ENCODE results near the gene CEP20.
"Not testable (repeated sequence)": the region's sequence is repeated elsewhere in the genome, so short reads cannot be mapped to it uniquely, and the experiment has no call there.

CEP20 gene

DNA sequence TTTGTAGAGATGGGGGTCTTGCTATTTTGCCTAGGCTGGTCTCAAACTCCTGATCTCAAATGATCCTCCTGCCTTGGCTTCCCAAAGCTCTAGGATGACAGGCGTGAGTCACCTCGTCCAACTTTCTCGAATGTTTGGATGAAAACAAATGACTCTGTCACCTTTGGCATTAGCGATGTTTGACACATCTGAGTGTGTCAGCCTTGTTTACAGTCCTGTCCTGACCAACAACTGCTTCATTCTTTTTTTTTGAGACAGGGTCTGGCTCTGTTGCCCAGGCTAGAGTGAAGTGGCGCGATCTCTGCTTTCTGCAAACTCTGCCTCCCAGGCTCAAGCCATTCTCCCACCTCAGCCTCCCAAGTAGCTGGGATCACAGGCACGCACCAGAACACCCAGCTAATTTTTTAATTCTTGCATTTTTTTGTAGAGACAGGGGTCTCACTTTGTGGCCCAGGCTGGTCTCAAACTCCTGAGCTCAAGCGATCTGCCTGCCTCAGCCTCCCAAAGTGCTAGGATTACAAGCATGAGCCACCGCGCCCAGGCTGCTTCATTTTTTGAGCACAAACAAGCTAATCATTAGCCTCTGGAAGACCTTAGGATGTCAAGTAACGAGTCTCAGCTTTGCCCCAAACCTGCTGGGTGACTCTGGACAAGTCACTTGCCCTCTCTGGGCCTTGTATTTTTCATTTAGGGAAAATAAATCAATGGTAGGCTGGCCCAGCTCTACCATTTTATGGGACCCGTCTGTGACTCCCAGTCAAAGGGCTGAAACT is 39.0 kb downstream of the CEP20 start:
- Histone ChIP-seq H3K27me3 (peaks cover 0 to 4% (median 1%) of the 10 kb centered on the region in 11 experiments; a peak in 5 of 22 replicates), H3K9ac (no peak overlapping the region), H3K9me3 (replicated peaks in 1 of 11) (no peaks in the 10 kb centered on the region), H4K20me1 (no peaks in the 10 kb centered on the region), H3K4me3 (no peak overlapping the region), H3K4me1 (0 out of 20 replicates have a peak, but pooled peaks cover 0 to 4% (median 0%) of the 10 kb centered on the region in 10 experiments), H3K4me2 (no peak overlapping the region), H3K27ac (no peak overlapping the region), H3K36me3 (no peaks in the 10 kb centered on the region)
- TF ChIP-seq Cebpa-rat (IDR thresholded peaks at IDR 0.05): no peak

- Histone ChIP-seq H3K9me3 (replicated peaks in 1 of 11) (no peaks in the 10 kb centered on the region), H3K4me1 (0 out of 20 replicates have a peak, but pooled peaks cover 0 to 4% (median 0%) of the 10 kb centered on the region in 10 experiments), H3K27ac (no peak overlapping the region), H3K9ac (no peak overlapping the region), H3K4me3 (no peak overlapping the region), H3K4me2 (no peak overlapping the region), H4K20me1 (no peaks in the 10 kb centered on the region), H3K27me3 (no peaks in the 10 kb centered on the region), H3K36me3 (no peaks in the 10 kb centered on the region)
- no peak for TF ChIP-seq Cebpa-rat (IDR thresholded peaks at IDR 0.05)
Observed at GRCh38 chr16:15847611-15848175, 40.7 kb downstream of the CEP20 start.

DNA sequence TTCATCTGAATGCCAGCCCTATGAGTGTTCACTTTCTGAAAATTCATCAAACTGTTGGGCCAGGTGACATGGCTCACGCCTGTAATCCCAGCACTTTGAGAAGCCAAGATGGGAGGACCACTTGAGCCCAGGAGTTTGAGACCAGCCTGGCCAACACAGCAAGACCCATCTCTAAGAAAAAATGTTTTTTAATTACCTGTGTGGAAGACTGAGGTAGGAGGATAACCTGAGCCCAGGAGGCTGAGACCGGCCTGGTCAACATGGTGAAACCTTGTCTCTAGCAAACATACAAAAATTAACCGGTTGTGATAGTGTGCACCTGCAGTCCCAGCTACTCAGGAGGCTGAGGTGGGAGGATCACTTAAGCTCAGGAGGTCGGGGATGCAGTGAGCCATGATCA is 41.9 kb downstream of the CEP20 start:
- H3K9ac ChIP-seq: no peak overlapping the region
- no peak overlapping the region for H3K4me2 ChIP-seq
- no peak overlapping the region for H3K27ac ChIP-seq
- H4K20me1 ChIP-seq: no peaks in the 10 kb centered on the region
- H3K4me3 ChIP-seq: no peak overlapping the region
- no peaks in the 10 kb centered on the region for H3K9me3 ChIP-seq (replicated peaks in 1 of 11)
- no peak for TF ChIP-seq Cebpa-rat (IDR thresholded peaks at IDR 0.05)
- no peaks in the 10 kb centered on the region for H3K27me3 ChIP-seq
- H3K36me3 ChIP-seq: no peaks in the 10 kb centered on the region
- H3K4me1 ChIP-seq: 0 out of 20 replicates have a peak, but pooled peaks cover 0 to 4% (median 0%) of the 10 kb centered on the region in 10 experiments

GRCh38 chr16:15843635-15844279 is 44.6 kb downstream of the CEP20 start:
- H3K9ac ChIP-seq: no peak overlapping the region
- no peaks in the 10 kb centered on the region for H3K9me3 ChIP-seq (replicated peaks in 1 of 11)
- no peaks in the 10 kb centered on the region for H4K20me1 ChIP-seq
- H3K36me3 ChIP-seq: no peaks in the 10 kb centered on the region
- no peak overlapping the region for H3K4me2 ChIP-seq
- H3K4me3 ChIP-seq: no peak overlapping the region
- no peak overlapping the region for H3K27ac ChIP-seq
- no peaks in the 10 kb centered on the region for H3K27me3 ChIP-seq
- no peak for TF ChIP-seq Cebpa-rat (IDR thresholded peaks at IDR 0.05)
- 0 out of 20 replicates have a peak, but pooled peaks cover 0 to 3% (median 0%) of the 10 kb centered on the region in 10 experiments for H3K4me1 ChIP-seq

GRCh38 chr16:15839204-15839603 is 49.2 kb downstream of the CEP20 start:
- peaks cover 10 to 20% (median 18%) of the 10 kb centered on the region in 10 experiments for H3K4me1 ChIP-seq
- not testable (repeated sequence) for H3K27ac ChIP-seq; H3K27me3 ChIP-seq; H3K9ac ChIP-seq; H3K4me3 ChIP-seq; H3K36me3 ChIP-seq; H4K20me1 ChIP-seq; H3K9me3 ChIP-seq (replicated peaks in 1 of 11); H3K4me2 ChIP-seq

GRCh38 chr16:15837761-15838160 is 50.6 kb downstream of the CEP20 start:
- no peaks in the 10 kb centered on the region for H4K20me1 ChIP-seq
- no peaks in the 10 kb centered on the region for H3K9me3 ChIP-seq (replicated peaks in 1 of 11)
- no peak overlapping the region for H3K4me2 ChIP-seq
- TF ChIP-seq Cebpa-rat (IDR thresholded peaks at IDR 0.05): no peak
- peaks cover 15 to 35% (median 27%) of the 10 kb centered on the region in 10 experiments for H3K4me1 ChIP-seq
- no peaks in the 10 kb centered on the region for H3K36me3 ChIP-seq
- H3K9ac ChIP-seq: no peak overlapping the region
- H3K4me3 ChIP-seq: no peak overlapping the region
- H3K27ac ChIP-seq: no peak overlapping the region
- H3K27me3 ChIP-seq: no peaks in the 10 kb centered on the region

- Histone ChIP-seq H3K36me3 (no peaks in the 10 kb centered on the region), H3K9me3 (replicated peaks in 1 of 11) (no peaks in the 10 kb centered on the region), H3K4me2 (no peak overlapping the region), H3K4me3 (no peak overlapping the region), H3K27ac (no peak overlapping the region), H3K4me1 (peaks cover 16 to 39% (median 29%) of the 10 kb centered on the region in 10 experiments), H3K27me3 (no peaks in the 10 kb centered on the region), H3K9ac (no peak overlapping the region), H4K20me1 (no peaks in the 10 kb centered on the region)
- no peak for TF ChIP-seq Cebpa-rat (IDR thresholded peaks at IDR 0.05)
Observed at GRCh38 chr16:15836965-15837611, 51.3 kb downstream of the CEP20 start.

DNA sequence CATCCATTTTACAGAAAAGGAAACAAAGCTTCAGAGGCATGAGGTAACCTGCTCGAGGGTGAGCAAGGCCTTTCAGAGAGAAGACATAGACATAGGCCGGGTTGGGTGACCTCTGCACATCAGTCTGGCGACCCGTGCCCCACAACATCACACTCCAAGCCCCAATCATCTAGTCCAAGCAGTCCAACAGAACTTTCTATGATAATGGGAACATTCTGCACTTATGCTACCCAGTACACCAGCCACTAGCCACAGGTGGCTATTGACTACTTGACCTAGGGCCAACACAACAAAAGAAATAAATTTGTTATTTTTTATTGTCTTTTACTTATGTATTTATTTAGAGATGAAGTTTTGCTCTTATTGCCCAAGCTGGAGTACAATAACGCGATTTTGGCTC is 52.3 kb downstream of the CEP20 start:
- H3K27me3 ChIP-seq: no peaks in the 10 kb centered on the region
- no peak overlapping the region for H3K4me3 ChIP-seq
- peaks cover 26 to 49% (median 38%) of the 10 kb centered on the region in 10 experiments for H3K4me1 ChIP-seq
- H4K20me1 ChIP-seq: no peaks in the 10 kb centered on the region
- H3K36me3 ChIP-seq: no peaks in the 10 kb centered on the region
- TF ChIP-seq Cebpa-rat (IDR thresholded peaks at IDR 0.05): no peak
- H3K27ac ChIP-seq: no peak overlapping the region
- H3K9ac ChIP-seq: no peak overlapping the region
- H3K9me3 ChIP-seq (replicated peaks in 1 of 11): no peaks in the 10 kb centered on the region
- H3K4me2 ChIP-seq: peak overlapping the region in 10 of 11 experiments; percentile 0 to 64 (median 34); a peak in 17 of 22 replicates
